ENCODE data around the gene FMNL2.

GRCh38 chr2:152489364-152489763 lies 154.4 kb downstream of the FMNL2 start:
- TF ChIP-seq CTCF (IDR thresholded peaks at IDR 0.05 in 8 of 11, conservative IDR thresholded peaks at IDR 0.05 in 3 of 11) (no peak), POLR2A (IDR thresholded peaks at IDR 0.05) (no peak), POLR2AphosphoS5 (IDR thresholded peaks at IDR 0.05) (no peak)

All from spleen (tissue), 7 donors.